Ascending aorta (tissue), 2 donors: Measurements from ENCODE around the gene DNAJC7. TPM values are rescaled to one million over a fixed set of nuclear protein-coding genes. Genes with fewer than 3 reads are reported as not detected.

ENCODE experiments used
- DNase-seq, 2 donors: peaks; one replicate each; pipeline ENCODE4 v3.0.0-alpha.2; 2019; ENCODE audit warnings: low spot score in 2 of 2
- H3K27ac ChIP-seq, 2 donors: fragments of 200-600 bp; sonication (generic); one replicate each; pipeline ENCODE4 v1.5.1; 2016 to 2017; ENCODE audit warnings: mild to moderate bottlenecking in 1 of 2
- H3K27me3 ChIP-seq: fragments of 200-600 bp; sonication (generic); one replicate; pipeline ENCODE4 v1.5.1; 2017
- H3K36me3 ChIP-seq, 2 donors: fragments of 200-600 bp; sonication (generic); one replicate each; pipeline ENCODE4 v1.5.1; 2016
- H3K4me1 ChIP-seq, 2 donors: fragments of 200-600 bp; sonication (generic); one replicate each; pipeline ENCODE4 v1.5.1; 2016 to 2017; ENCODE audit warnings: mild to moderate bottlenecking in 1 of 2
- H3K4me3 ChIP-seq, 2 donors: fragments of 200-600 bp; sonication (generic); one replicate each; pipeline ENCODE4 v1.5.1; 2016 to 2017; ENCODE audit warnings: mild to moderate bottlenecking in 1 of 2
- H3K9me3 ChIP-seq, 2 donors: fragments of 200-600 bp; sonication (generic); one replicate each; pipeline ENCODE4 v1.5.1; 2016
- intact Hi-C: fragments of 100-400 bp; cut with DNase I; formaldehyde crosslinking; loops from one replicate; pipeline ENCODE4 v1.15.1; 2023
- total RNA-seq: library from RNA; depleted of rRNA; stranded (reverse); fragments of >200 nt; gene quantifications from one replicate; pipeline ENCODE4 v1.1.0, GENCODE V29; 2016
- TF ChIP-seq, protein P1 (sequence below), 3 experiments: fragments of 200-600 bp in 2 of 3; fragments of 450-650 bp in 1 of 3; sonication (generic) in 2 of 3; IDR thresholded peaks; one replicate each; pipeline ENCODE4 v1.5.1; 2016 to 2019; ENCODE audit warnings: antibody characterized with exemption in 3 of 3, mild to moderate bottlenecking in 1 of 3, moderate library complexity in 1 of 3

DNAJC7 gene
- total RNA-seq, 1 donor from 2014 or later, result 79.7 TPM

DNA sequence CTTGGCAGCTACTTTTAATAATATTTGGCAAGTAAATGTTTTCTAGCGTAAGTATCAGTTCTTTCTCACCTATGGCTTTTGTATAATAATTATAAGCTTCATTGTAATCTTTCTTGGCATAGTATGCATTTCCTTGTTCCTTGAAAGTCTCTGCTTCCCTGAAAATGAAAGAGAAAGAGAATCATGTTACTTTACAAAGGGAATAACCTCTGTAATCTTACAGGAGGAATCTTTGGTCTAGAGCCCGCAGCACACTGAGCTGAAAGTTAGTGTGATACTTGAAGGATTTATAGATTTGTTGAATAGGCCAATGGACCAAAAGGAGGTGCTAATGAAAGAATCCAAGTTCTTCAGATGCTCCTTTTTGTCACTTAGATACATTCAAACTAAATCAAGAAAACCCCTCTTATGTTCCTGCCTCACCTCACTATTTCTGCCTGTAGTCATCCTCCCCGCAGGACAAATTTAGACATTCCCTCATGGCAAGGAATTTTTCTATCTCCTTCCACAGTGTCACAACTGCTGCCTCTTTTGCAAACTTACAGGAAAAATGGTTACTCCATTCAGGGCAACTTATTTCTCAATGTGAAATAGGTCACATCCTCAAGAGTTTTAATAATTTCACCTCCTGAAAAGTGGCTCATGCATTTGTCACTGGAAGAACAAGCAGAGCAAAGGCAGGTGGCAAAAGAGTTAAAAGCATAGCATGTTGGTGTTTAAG is 16.7 kb downstream of the DNAJC7 start:
- no peaks in the 10 kb centered on the region for H3K27me3 ChIP-seq
- intact Hi-C loops, result no loop called here
- no peaks in the 10 kb centered on the region for H3K4me1 ChIP-seq
- H3K9me3 ChIP-seq, result no peaks in the 10 kb centered on the region
- peaks cover 67 to 76% of the 10 kb centered on the region in 2 donors for H3K36me3 ChIP-seq
- no peak for DNase-seq
- TF ChIP-seq, protein P1, sequence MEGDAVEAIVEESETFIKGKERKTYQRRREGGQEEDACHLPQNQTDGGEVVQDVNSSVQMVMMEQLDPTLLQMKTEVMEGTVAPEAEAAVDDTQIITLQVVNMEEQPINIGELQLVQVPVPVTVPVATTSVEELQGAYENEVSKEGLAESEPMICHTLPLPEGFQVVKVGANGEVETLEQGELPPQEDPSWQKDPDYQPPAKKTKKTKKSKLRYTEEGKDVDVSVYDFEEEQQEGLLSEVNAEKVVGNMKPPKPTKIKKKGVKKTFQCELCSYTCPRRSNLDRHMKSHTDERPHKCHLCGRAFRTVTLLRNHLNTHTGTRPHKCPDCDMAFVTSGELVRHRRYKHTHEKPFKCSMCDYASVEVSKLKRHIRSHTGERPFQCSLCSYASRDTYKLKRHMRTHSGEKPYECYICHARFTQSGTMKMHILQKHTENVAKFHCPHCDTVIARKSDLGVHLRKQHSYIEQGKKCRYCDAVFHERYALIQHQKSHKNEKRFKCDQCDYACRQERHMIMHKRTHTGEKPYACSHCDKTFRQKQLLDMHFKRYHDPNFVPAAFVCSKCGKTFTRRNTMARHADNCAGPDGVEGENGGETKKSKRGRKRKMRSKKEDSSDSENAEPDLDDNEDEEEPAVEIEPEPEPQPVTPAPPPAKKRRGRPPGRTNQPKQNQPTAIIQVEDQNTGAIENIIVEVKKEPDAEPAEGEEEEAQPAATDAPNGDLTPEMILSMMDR (IDR thresholded peaks at IDR 0.05), result no peak
- H3K4me3 ChIP-seq, result no peak overlapping the region
- H3K27ac ChIP-seq, result no peak overlapping the region

DNA sequence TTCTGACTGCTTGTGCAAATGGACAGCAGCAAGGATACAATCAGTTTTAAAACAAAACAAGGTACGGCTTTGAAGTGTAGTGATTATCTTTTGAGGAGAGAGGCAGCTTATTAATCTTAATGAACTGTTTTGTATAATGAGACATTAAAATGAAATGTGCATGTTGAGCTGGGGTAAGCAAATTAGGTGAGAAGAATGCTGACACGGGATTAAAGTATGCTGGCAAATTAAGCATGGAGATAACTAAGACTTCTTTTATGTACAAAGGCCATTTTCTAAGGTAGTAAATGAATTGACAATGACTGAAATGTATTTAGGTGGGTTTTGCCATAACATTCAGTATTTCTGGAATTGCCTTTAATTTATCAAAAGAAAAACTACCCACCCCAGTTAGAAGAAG is 18.7 kb downstream of the DNAJC7 start:
- no peak overlapping the region for H3K4me3 ChIP-seq
- intact Hi-C loops, result no loop called here
- H3K27me3 ChIP-seq, result no peaks in the 10 kb centered on the region
- peaks cover 77 to 97% of the 10 kb centered on the region in 2 donors for H3K36me3 ChIP-seq
- TF ChIP-seq, protein P1 (IDR thresholded peaks at IDR 0.05), result no peak
- no peaks in the 10 kb centered on the region for H3K9me3 ChIP-seq
- no peak for DNase-seq
- H3K27ac ChIP-seq, result no peak overlapping the region
- no peaks in the 10 kb centered on the region for H3K4me1 ChIP-seq

DNA sequence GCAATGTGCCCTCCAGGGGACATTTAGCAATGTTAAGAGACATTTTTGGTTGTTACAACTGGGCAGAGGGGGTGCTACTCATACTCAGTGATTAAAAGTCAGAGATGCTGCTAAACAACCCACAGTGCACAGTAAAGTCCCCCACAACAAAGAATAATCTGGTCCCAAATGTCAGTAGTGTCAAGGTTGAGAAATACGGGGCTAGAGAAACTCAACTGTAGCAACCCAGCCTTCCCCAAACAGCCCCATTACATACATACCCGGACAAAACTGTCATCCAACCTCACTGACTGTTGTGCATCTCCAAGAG is 20.4 kb downstream of the DNAJC7 start:
- intact Hi-C loops, result no loop called here
- Histone ChIP-seq H3K27ac (no peak overlapping the region), H3K36me3 (peaks cover 76 to 98% of the 10 kb centered on the region in 2 donors), H3K9me3 (no peaks in the 10 kb centered on the region), H3K4me3 (no peak overlapping the region), H3K4me1 (no peaks in the 10 kb centered on the region), H3K27me3 (no peaks in the 10 kb centered on the region)
- TF ChIP-seq, protein P1 (IDR thresholded peaks at IDR 0.05), result no peak
- no peak for DNase-seq

DNA sequence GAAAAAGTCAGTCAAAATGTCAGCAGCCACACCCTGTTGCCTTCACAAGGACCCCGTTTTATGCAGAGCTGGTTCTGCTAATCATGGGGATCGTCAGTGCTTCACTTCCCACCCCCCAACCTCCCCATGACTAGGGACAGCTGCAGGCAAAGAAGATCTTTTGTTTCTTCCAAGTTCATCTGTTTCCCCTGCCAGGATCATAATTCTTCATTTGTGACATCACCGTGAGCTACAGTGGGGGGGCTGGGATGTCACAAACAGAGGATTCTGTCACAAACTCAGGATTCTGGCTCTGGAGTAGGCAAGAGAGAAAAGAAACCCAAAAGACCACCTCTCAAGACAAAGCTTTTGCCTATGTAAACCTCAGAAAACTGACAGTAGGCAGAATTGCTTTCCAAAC is 24.7 kb downstream of the DNAJC7 start:
- intact Hi-C loops, result no loop called here

GRCh38 chr17:41989702-41990419 is 27.4 kb downstream of the DNAJC7 start:
- no peak overlapping the region for H3K27ac ChIP-seq
- intact Hi-C loops, result no loop called here
- H3K36me3 ChIP-seq, result peaks cover 72 to 99% of the 10 kb centered on the region in 2 donors

More for the DNA sequence above, 24.7 kb downstream of the DNAJC7 start:
- no peaks in the 10 kb centered on the region for H3K4me1 ChIP-seq
- H3K27me3 ChIP-seq, result no peaks in the 10 kb centered on the region
- H3K9me3 ChIP-seq, result no peaks in the 10 kb centered on the region
- TF ChIP-seq, protein P1 (IDR thresholded peaks at IDR 0.05), result no peak
- peaks cover 76 to 100% of the 10 kb centered on the region in 2 donors for H3K36me3 ChIP-seq
- H3K4me3 ChIP-seq, result no peak overlapping the region
- DNase-seq, result no peak
- H3K27ac ChIP-seq, result no peak overlapping the region

More at GRCh38 chr17:41989702-41990419, 27.4 kb downstream of the DNAJC7 start:
- H3K27me3 ChIP-seq, result no peaks in the 10 kb centered on the region
- TF ChIP-seq, protein P1 (IDR thresholded peaks at IDR 0.05), result no peak
- H3K4me1 ChIP-seq, result no peaks in the 10 kb centered on the region
- H3K4me3 ChIP-seq, result no peak overlapping the region
- H3K9me3 ChIP-seq, result no peaks in the 10 kb centered on the region
- no peak for DNase-seq
